Mammary epithelial cell (primary cell): ENCODE data around the gene ARHGEF3.

ENCODE experiments used
- CTCF ChIP-seq, 2 donors: IDR thresholded peaks in 1 of 2; conservative IDR thresholded peaks in 1 of 2; 2 replicates each; pipeline ENCODE4 v1.5.1; 2011 to 2012; ENCODE audit warnings: inconsistent platforms in 2 of 2, low read length in 2 of 2, mild to moderate bottlenecking in 2 of 2, control low read depth in 1 of 2, low read depth in 1 of 2; ENCODE audit not compliant: insufficient read depth in 1 of 2; ENCODE audit errors: extremely low read depth in 1 of 2
- EZH2 ChIP-seq: IDR thresholded peaks from 2 replicates; pipeline ENCODE4 v1.6.1; 2012; ENCODE audit warnings: low read length, inconsistent platforms, borderline replicate concordance

- TF ChIP-seq EZH2 (no peak), CTCF (conservative IDR thresholded peaks at IDR 0.05 in 1 of 2, IDR thresholded peaks at IDR 0.05 in 1 of 2; ENCODE audit: extremely low read depth in 1 of 2, insufficient read depth in 1 of 2, low read depth in 1 of 2, low read length in 2 of 2) (no peak)
Measured at GRCh38 chr3:56796996-56797395, 4.8 kb downstream of the ARHGEF3 start.
